Midbrain (tissue), 1 donor: Measurements from ENCODE around the gene BCAS3.
"Not testable (repeated sequence)": the region's sequence is repeated elsewhere in the genome, so short reads cannot be mapped to it uniquely, and the experiment has no call there.

ENCODE experiments used
- DNase-seq: peaks from one replicate; lab custom pipeline; 2025; lab: John Stamatoyannopoulos, UW

The BCAS3 gene

GRCh38 chr17:61423967-61424649 is 746.5 kb downstream of the BCAS3 start:
- DNase-seq: no peak

GRCh38 chr17:61425682-61426481 is 748.2 kb downstream of the BCAS3 start:
- DNase-seq: no peak

- DNase-seq: no peak
Measured at GRCh38 chr17:61426482-61427304, 749.0 kb downstream of the BCAS3 start.

GRCh38 chr17:61427567-61427966 is 749.9 kb downstream of the BCAS3 start:
- DNase-seq: no peak

GRCh38 chr17:61429274-61429673 is 751.6 kb downstream of the BCAS3 start:
- DNase-seq: no peak

GRCh38 chr17:61429831-61430230 is 752.2 kb downstream of the BCAS3 start:
- DNase-seq: not testable (repeated sequence)

- DNase-seq: no peak
Measured at GRCh38 chr17:61431594-61432311, 754.1 kb downstream of the BCAS3 start.

- no peak for DNase-seq
Measured at GRCh38 chr17:61436273-61436672, 758.6 kb downstream of the BCAS3 start.

GRCh38 chr17:61436995-61437704 is 759.5 kb downstream of the BCAS3 start:
- DNase-seq: no peak

- DNase-seq: no peak
Measured at GRCh38 chr17:61440697-61441096, 763.0 kb downstream of the BCAS3 start.

- DNase-seq: not testable (repeated sequence)
Measured at GRCh38 chr17:61441507-61441906, 763.9 kb downstream of the BCAS3 start.

GRCh38 chr17:61442136-61442775 is 764.6 kb downstream of the BCAS3 start:
- DNase-seq: no peak
